ENCODE results near the gene LRRC4B. TPM values are rescaled to one million over a fixed set of nuclear protein-coding genes. Genes with fewer than 3 reads are reported as not detected.
"Not testable (repeated sequence)": the region's sequence is repeated elsewhere in the genome, so short reads cannot be mapped to it uniquely, and the experiment has no call there.

Gene LRRC4B
- polyA plus RNA-seq, 3 donors from 2014 or later = not detected

- H3K36me3 Mint-ChIP-seq = peaks cover 0 to 3% (median 0%) of the 10 kb centered on the region in 3 donors
- no peak overlapping the region for H3K4me3 Mint-ChIP-seq
- peak; percentile 22 to 41 (median 26) for DNase-seq
- peaks cover 0 to 3% (median 0%) of the 10 kb centered on the region in 3 donors for H3K27me3 Mint-ChIP-seq (ENCODE audit: low read depth in 3 of 3)
- H3K27ac Mint-ChIP-seq = no peak overlapping the region
- peaks cover 0 to 8% (median 2%) of the 10 kb centered on the region in 6 donors for H3K9me3 Mint-ChIP-seq
- H3K4me1 Mint-ChIP-seq = no peaks in the 10 kb centered on the region
These were observed 30.4 kb downstream of the LRRC4B start for GRCh38 chr19:50537769-50538230.

GRCh38 chr19:50537306-50537685, 30.9 kb downstream of the LRRC4B start:
- no peak for DNase-seq
- no peaks in the 10 kb centered on the region for H3K4me1 Mint-ChIP-seq
- H3K4me3 Mint-ChIP-seq = no peak overlapping the region
- H3K9me3 Mint-ChIP-seq = peaks cover 0 to 12% (median 2%) of the 10 kb centered on the region in 6 donors
- H3K36me3 Mint-ChIP-seq = peaks cover 0 to 3% (median 0%) of the 10 kb centered on the region in 3 donors
- H3K27me3 Mint-ChIP-seq (ENCODE audit: low read depth in 3 of 3) = peaks cover 0 to 6% (median 0%) of the 10 kb centered on the region in 3 donors
- no peak overlapping the region for H3K27ac Mint-ChIP-seq

- Mint-ChIP-seq H3K9me3 (peaks cover 0 to 12% (median 2%) of the 10 kb centered on the region in 6 donors), H3K27me3 (ENCODE audit: low read depth in 3 of 3) (peaks cover 0 to 6% (median 0%) of the 10 kb centered on the region in 3 donors), H3K4me1 (no peaks in the 10 kb centered on the region), H3K27ac (no peak overlapping the region), H3K36me3 (peaks cover 0 to 3% (median 0%) of the 10 kb centered on the region in 3 donors), H3K4me3 (no peak overlapping the region)
- no peak for DNase-seq
These were observed 31.5 kb downstream of the LRRC4B start for GRCh38 chr19:50536662-50537305.

GRCh38 chr19:50535672-50536187, 32.5 kb downstream of the LRRC4B start:
- no peak overlapping the region for H3K4me3 Mint-ChIP-seq
- H3K4me1 Mint-ChIP-seq = no peaks in the 10 kb centered on the region
- no peak overlapping the region for H3K27ac Mint-ChIP-seq
- peaks cover 0 to 12% (median 2%) of the 10 kb centered on the region in 6 donors for H3K9me3 Mint-ChIP-seq
- H3K27me3 Mint-ChIP-seq (ENCODE audit: low read depth in 3 of 3) = peaks cover 0 to 9% (median 0%) of the 10 kb centered on the region in 3 donors
- H3K36me3 Mint-ChIP-seq = peaks cover 0 to 3% (median 0%) of the 10 kb centered on the region in 3 donors
- DNase-seq = no peak

GRCh38 chr19:50534478-50534877, 33.8 kb downstream of the LRRC4B start:
- Mint-ChIP-seq H3K36me3 (peaks cover 0 to 3% (median 0%) of the 10 kb centered on the region in 3 donors), H3K27ac (no peak overlapping the region), H3K9me3 (peaks cover 0 to 12% (median 2%) of the 10 kb centered on the region in 6 donors), H3K27me3 (ENCODE audit: low read depth in 3 of 3) (peaks cover 0 to 9% (median 1%) of the 10 kb centered on the region in 3 donors), H3K4me3 (no peak overlapping the region), H3K4me1 (no peaks in the 10 kb centered on the region)
- DNase-seq = no peak

- Mint-ChIP-seq H3K27me3 (ENCODE audit: low read depth in 3 of 3) (peaks cover 4 to 9% (median 5%) of the 10 kb centered on the region in 3 donors), H3K27ac (no peak overlapping the region), H3K36me3 (peaks cover 0 to 3% (median 0%) of the 10 kb centered on the region in 3 donors), H3K4me3 (no peak overlapping the region), H3K9me3 (peaks cover 0 to 12% (median 2%) of the 10 kb centered on the region in 6 donors), H3K4me1 (no peaks in the 10 kb centered on the region)
- no peak for DNase-seq
These were observed 35.3 kb downstream of the LRRC4B start for GRCh38 chr19:50532952-50533351.

- DNase-seq = no peak
- Mint-ChIP-seq H3K27ac (no peak overlapping the region), H3K4me1 (no peaks in the 10 kb centered on the region), H3K9me3 (peaks cover 0 to 12% (median 2%) of the 10 kb centered on the region in 6 donors), H3K27me3 (ENCODE audit: low read depth in 3 of 3) (peaks cover 4 to 6% (median 5%) of the 10 kb centered on the region in 3 donors), H3K36me3 (peaks cover 0 to 3% (median 0%) of the 10 kb centered on the region in 3 donors), H3K4me3 (no peak overlapping the region)
These were observed 37.0 kb downstream of the LRRC4B start for GRCh38 chr19:50531171-50531612.

- H3K9me3 Mint-ChIP-seq; H3K27ac Mint-ChIP-seq; H3K4me1 Mint-ChIP-seq; H3K4me3 Mint-ChIP-seq; H3K36me3 Mint-ChIP-seq; DNase-seq; H3K27me3 Mint-ChIP-seq (ENCODE audit: low read depth in 3 of 3): not testable (repeated sequence)
These were observed 40.2 kb downstream of the LRRC4B start for GRCh38 chr19:50528052-50528451.

- Mint-ChIP-seq H3K9me3 (no peaks in the 10 kb centered on the region), H3K36me3 (no peaks in the 10 kb centered on the region), H3K4me3 (no peak overlapping the region), H3K27ac (peak overlapping the region in 1 of 6 donors; percentile 10), H3K4me1 (no peaks in the 10 kb centered on the region), H3K27me3 (ENCODE audit: low read depth in 3 of 3) (peaks cover 2 to 6% (median 3%) of the 10 kb centered on the region in 3 donors)
- DNase-seq = no peak
These were observed 45.4 kb downstream of the LRRC4B start for GRCh38 chr19:50522881-50523280.

- no peaks in the 10 kb centered on the region for H3K9me3 Mint-ChIP-seq
- H3K36me3 Mint-ChIP-seq = no peaks in the 10 kb centered on the region
- H3K4me3 Mint-ChIP-seq = no peak overlapping the region
- H3K27me3 Mint-ChIP-seq (ENCODE audit: low read depth in 3 of 3) = peaks cover 2 to 6% (median 4%) of the 10 kb centered on the region in 3 donors
- DNase-seq = no peak
- H3K4me1 Mint-ChIP-seq = no peaks in the 10 kb centered on the region
- H3K27ac Mint-ChIP-seq = peak overlapping the region in 1 of 6 donors; percentile 13
These were observed 47.3 kb downstream of the LRRC4B start for GRCh38 chr19:50520822-50521465.

- no peak for DNase-seq
- Mint-ChIP-seq H3K4me1 (no peaks in the 10 kb centered on the region), H3K36me3 (no peaks in the 10 kb centered on the region), H3K27ac (no peak overlapping the region), H3K9me3 (no peaks in the 10 kb centered on the region), H3K27me3 (ENCODE audit: low read depth in 3 of 3) (peaks cover 3 to 7% (median 5%) of the 10 kb centered on the region in 3 donors), H3K4me3 (no peak overlapping the region)
These were observed 49.1 kb downstream of the LRRC4B start for GRCh38 chr19:50519006-50519575.

GRCh38 chr19:50518091-50519005, 49.9 kb downstream of the LRRC4B start:
- Mint-ChIP-seq H3K27me3 (ENCODE audit: low read depth in 3 of 3) (peaks cover 3 to 7% (median 5%) of the 10 kb centered on the region in 3 donors), H3K36me3 (no peaks in the 10 kb centered on the region), H3K4me1 (no peaks in the 10 kb centered on the region), H3K4me3 (no peak overlapping the region), H3K9me3 (no peaks in the 10 kb centered on the region), H3K27ac (no peak overlapping the region)
- no peak for DNase-seq

GRCh38 chr19:50517704-50518075, 50.5 kb downstream of the LRRC4B start:
- Mint-ChIP-seq H3K9me3 (no peaks in the 10 kb centered on the region), H3K4me1 (no peaks in the 10 kb centered on the region), H3K4me3 (no peak overlapping the region), H3K27ac (no peak overlapping the region), H3K27me3 (ENCODE audit: low read depth in 3 of 3) (peaks cover 3 to 5% (median 4%) of the 10 kb centered on the region in 3 donors), H3K36me3 (no peaks in the 10 kb centered on the region)
- no peak for DNase-seq
